GM20000 (cell line): ENCODE measurements around the gene ACIN1.

ENCODE experiments used
- DNase-seq: peaks from one replicate; pipeline ENCODE4 v3.0.0; 2012; ENCODE audit warnings: low spot score
- CTCF ChIP-seq: IDR thresholded peaks from 2 replicates; pipeline ENCODE4 v1.5.1; 2012; ENCODE audit warnings: mild to moderate bottlenecking, control low read depth; ENCODE audit errors: extremely low read depth, missing control alignments

ACIN1 gene

GRCh38 chr14:23094666-23095195, at the start of gene ACIN1:
TSS of gene ACIN1 (minus strand) at chr14:23095136. CDS start at chr14:23095112, 24 bp downstream.
- peak; percentile 78 for DNase-seq
- TF ChIP-seq CTCF, result no peak

GRCh38 chr14:23143911-23144310, 49.0 kb upstream of the ACIN1 start:
- DNase-seq, result no peak
- no peak for TF ChIP-seq CTCF

GRCh38 chr14:23142826-23143225, 47.9 kb upstream of the ACIN1 start:
- DNase-seq, result no peak
- TF ChIP-seq CTCF, result no peak

GRCh38 chr14:23141706-23142444, 46.9 kb upstream of the ACIN1 start:
- DNase-seq, result no peak
- no peak for TF ChIP-seq CTCF

GRCh38 chr14:23140371-23140770, 45.4 kb upstream of the ACIN1 start:
- TF ChIP-seq CTCF, result no peak

GRCh38 chr14:23139874-23140273, 44.9 kb upstream of the ACIN1 start:
- no peak for TF ChIP-seq CTCF
- no peak for DNase-seq

More at GRCh38 chr14:23140371-23140770, 45.4 kb upstream of the ACIN1 start:
- DNase-seq, result no peak

GRCh38 chr14:23137813-23138535, 43.0 kb upstream of the ACIN1 start:
- no peak for TF ChIP-seq CTCF
- DNase-seq, result no peak
